IPS DF 4.7 (cell line): ENCODE results near the gene ADGRL2.
"Not testable (repeated sequence)": the region's sequence is repeated elsewhere in the genome, so short reads cannot be mapped to it uniquely, and the experiment has no call there.

Experiments used
- DNase-seq: peaks from one replicate; pipeline ENCODE4 v3.0.0-alpha.2; 2013; ENCODE audit warnings: low spot score; ENCODE audit errors: extremely low read depth

ADGRL2 gene

DNA sequence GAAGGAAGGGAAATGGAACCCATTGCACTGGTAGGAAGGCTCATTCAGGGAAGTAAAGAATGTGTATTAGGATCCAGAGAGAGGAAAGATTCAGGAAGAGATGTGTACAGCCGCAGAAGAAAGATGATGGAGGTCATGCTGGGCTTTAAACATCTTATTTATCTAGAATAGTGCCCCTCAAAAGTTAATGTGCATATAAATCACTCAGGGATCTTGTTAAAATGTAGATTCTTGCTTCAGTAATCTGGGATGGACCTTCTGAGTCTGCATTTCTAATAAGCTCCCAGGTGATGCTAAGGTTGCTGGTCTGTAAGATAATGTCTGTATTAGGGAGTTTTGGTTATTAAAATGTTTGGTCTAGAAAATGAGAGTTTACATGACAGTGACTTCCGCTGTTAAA lies 46.3 kb downstream of the ADGRL2 start:
- DNase-seq: no peak

- DNase-seq: no peak
Observed at GRCh38 chr1:81848880-81849682, 48.3 kb downstream of the ADGRL2 start.

- DNase-seq: no peak
Observed at GRCh38 chr1:81850031-81850430, 49.3 kb downstream of the ADGRL2 start.

GRCh38 chr1:81850495-81850894 lies 49.8 kb downstream of the ADGRL2 start:
- no peak for DNase-seq

DNA sequence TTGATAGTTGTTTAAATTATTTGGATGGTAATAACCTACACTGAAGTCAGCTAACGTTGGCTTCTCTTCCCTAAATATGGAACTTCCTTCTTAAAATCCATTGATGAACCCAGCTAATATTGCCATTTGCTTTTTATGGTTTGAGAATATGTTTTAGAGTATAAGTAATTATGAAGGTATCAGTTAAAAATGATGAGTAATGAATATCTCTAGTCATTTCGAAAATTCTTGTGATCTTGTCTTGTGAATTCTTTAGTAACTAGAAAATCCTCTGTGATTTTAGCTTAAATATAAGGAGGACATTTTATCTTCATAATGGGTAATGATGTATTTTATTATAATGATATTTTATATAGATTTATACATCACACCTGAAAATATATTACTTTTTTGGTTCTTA lies 50.5 kb downstream of the ADGRL2 start:
- no peak for DNase-seq

- DNase-seq: no peak
Observed at GRCh38 chr1:81852961-81853360, 52.2 kb downstream of the ADGRL2 start.

GRCh38 chr1:81867235-81867634 lies 66.5 kb downstream of the ADGRL2 start:
- no peak for DNase-seq

DNA sequence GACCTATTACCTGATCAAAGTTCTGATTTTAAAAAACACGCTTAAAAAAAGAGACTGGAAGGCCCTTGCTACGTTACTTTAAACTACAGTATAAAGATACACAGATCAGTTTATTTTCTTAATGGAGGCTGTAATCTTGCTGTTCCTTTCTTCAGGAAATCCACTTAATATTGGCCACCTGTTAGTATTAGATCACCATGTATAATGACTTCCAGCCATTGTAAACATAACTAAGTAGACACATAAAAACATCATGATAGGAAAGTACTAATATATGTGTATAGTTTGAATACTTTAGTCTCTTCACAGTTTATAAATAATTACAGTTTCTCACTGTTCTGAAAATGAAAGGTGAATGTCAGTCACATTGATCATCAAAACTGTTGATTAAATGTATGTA lies 68.6 kb downstream of the ADGRL2 start:
- no peak for DNase-seq

- not testable (repeated sequence) for DNase-seq
Observed at GRCh38 chr1:81871091-81871490, 70.4 kb downstream of the ADGRL2 start.

DNA sequence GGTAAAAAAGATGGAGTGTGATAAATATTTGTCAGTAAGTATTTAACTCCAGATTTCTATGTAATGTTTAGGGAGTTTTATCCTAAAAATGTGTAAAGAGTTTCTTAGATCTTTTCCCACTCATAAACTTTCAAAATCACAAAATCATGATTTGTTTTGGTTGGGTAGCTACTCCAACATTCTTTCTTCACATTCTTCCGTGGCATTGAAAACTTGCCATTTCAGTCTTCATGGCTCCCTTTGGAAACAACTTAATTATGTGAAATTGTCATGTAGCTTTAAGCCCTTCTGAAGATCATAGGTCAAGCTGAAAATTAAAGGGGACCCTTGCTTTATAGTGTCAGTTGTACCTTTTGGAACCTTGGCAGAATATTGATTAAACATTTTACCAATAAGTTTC lies 73.2 kb downstream of the ADGRL2 start:
- no peak for DNase-seq

- no peak for DNase-seq
Observed at GRCh38 chr1:81874461-81874860, 73.7 kb downstream of the ADGRL2 start.

DNA sequence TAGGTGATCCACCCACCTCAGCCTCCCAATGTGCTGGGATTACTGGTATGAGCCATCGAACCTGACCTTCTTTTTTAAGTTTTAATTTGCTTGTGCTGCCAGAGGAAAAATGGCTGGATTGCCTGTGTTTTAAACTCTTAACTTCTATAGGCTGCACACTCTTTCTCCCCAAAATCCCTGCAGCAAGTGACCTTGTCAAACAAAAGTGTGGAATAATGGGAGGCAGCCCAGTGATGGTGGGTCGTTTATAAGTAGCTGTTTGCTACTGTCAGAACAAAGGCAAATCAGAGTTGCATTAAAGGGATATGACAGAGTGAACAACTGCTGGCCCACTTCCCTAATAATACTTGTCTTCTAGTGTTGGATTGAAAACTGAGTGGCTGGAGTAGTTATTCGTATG lies 74.2 kb downstream of the ADGRL2 start:
- no peak for DNase-seq

GRCh38 chr1:81876901-81877733 lies 76.4 kb downstream of the ADGRL2 start:
- DNase-seq: no peak

GRCh38 chr1:81877940-81878339 lies 77.2 kb downstream of the ADGRL2 start:
- DNase-seq: no peak

GRCh38 chr1:81878538-81878937 lies 77.8 kb downstream of the ADGRL2 start:
- DNase-seq: no peak

DNA sequence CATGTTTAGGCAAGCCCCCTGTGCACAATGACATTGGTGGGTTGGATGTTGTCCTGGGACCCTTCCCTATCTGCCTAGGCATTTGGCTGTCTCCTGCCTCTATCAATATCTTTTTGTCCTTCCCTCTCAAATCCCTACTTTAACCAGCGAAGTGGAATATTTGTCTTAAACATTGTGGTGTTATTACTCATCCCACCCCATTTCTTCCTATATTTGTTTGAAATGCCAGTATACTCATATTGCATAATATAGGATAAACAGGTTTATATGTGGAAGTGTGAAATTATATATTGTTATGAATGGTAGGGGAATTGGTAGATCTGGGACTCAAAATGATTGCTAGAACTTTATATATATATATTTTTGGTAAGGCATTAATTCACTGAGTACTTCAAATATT lies 80.0 kb downstream of the ADGRL2 start:
- DNase-seq: no peak

- DNase-seq: no peak
Observed at GRCh38 chr1:81885291-81885690, 84.6 kb downstream of the ADGRL2 start.

GRCh38 chr1:81886292-81886691 lies 85.6 kb downstream of the ADGRL2 start:
- DNase-seq: not testable (repeated sequence)

- DNase-seq: no peak
Observed at GRCh38 chr1:81887421-81888144, 86.8 kb downstream of the ADGRL2 start.

GRCh38 chr1:81889166-81889565 lies 88.4 kb downstream of the ADGRL2 start:
- DNase-seq: no peak

DNA sequence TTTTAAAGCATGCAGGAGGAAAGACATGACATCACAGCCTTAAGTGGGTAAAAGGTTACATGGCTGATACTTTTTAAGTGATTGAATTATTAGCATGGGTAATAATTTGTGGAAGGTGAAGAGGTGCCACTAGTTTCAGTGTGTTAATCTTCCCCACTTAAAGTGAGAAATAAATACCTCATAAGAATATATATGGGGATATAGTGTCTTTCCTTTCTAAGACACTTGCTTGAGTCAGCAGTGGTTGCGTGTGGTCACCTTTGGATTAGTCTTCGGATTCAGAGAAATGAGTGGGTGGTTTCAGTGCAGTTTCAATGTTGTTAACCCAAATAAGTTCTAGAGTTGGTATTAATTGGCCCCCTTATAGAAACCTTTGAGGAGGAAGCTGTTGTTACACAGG lies 94.1 kb downstream of the ADGRL2 start:
- no peak for DNase-seq

- no peak for DNase-seq
Observed at GRCh38 chr1:81899214-81899821, 98.6 kb downstream of the ADGRL2 start.
